HUES48 (cell line): Measurements from ENCODE around the gene ERBB2.

Source experiments
- H3K27ac ChIP-seq: one replicate; pipeline ENCODE4 v1.7.0; 2013; ENCODE audit warnings: low read depth, low read length, inconsistent platforms
- H3K27me3 ChIP-seq: 2 replicates; pipeline ENCODE4 v1.6.1; 2013; ENCODE audit warnings: mild to moderate bottlenecking, low read length; ENCODE audit not compliant: control insufficient read depth, insufficient read depth
- H3K36me3 ChIP-seq: 2 replicates; pipeline ENCODE4 v1.6.1; 2013; ENCODE audit warnings: low read length; ENCODE audit not compliant: control insufficient read depth, insufficient read depth
- H3K4me1 ChIP-seq: 2 replicates; pipeline ENCODE4 v1.6.1; 2013; ENCODE audit warnings: mild to moderate bottlenecking, low read length; ENCODE audit not compliant: control insufficient read depth, insufficient read depth
- H3K4me3 ChIP-seq: 2 replicates; pipeline ENCODE4 v1.5.1; 2013; ENCODE audit warnings: mild to moderate bottlenecking, low read depth, low read length
- H3K9ac ChIP-seq: 2 replicates; pipeline ENCODE4 v1.6.1; 2013; ENCODE audit warnings: mild to moderate bottlenecking, low read depth, low read length, moderate library complexity
- H3K9me3 ChIP-seq: 2 replicates; pipeline ENCODE4 v1.6.1; 2013; ENCODE audit warnings: low read length; ENCODE audit not compliant: control insufficient read depth, insufficient read depth

The ERBB2 gene

GRCh38 chr17:39666601-39667261 is 33.1 kb upstream of the ERBB2 start:
- no peaks in the 10 kb centered on the region for H3K9me3 ChIP-seq
- H3K27ac ChIP-seq = no peak overlapping the region
- peaks cover 39% of the 10 kb centered on the region for H3K27me3 ChIP-seq
- no peaks in the 10 kb centered on the region for H3K36me3 ChIP-seq
- no peak overlapping the region; the same call in 1 of the 2 replicates for H3K4me3 ChIP-seq
- H3K4me1 ChIP-seq = peaks cover 49% of the 10 kb centered on the region
- H3K9ac ChIP-seq = no peak overlapping the region

GRCh38 chr17:39667262-39667944 is 32.5 kb upstream of the ERBB2 start:
- Histone ChIP-seq H3K27ac (no peak overlapping the region), H3K27me3 (peaks cover 39% of the 10 kb centered on the region), H3K9me3 (no peaks in the 10 kb centered on the region), H3K36me3 (no peaks in the 10 kb centered on the region), H3K4me3 (peak overlapping the region; percentile 60; the same call in 1 of the 2 replicates), H3K9ac (no peak overlapping the region), H3K4me1 (peaks cover 53% of the 10 kb centered on the region)

DNA sequence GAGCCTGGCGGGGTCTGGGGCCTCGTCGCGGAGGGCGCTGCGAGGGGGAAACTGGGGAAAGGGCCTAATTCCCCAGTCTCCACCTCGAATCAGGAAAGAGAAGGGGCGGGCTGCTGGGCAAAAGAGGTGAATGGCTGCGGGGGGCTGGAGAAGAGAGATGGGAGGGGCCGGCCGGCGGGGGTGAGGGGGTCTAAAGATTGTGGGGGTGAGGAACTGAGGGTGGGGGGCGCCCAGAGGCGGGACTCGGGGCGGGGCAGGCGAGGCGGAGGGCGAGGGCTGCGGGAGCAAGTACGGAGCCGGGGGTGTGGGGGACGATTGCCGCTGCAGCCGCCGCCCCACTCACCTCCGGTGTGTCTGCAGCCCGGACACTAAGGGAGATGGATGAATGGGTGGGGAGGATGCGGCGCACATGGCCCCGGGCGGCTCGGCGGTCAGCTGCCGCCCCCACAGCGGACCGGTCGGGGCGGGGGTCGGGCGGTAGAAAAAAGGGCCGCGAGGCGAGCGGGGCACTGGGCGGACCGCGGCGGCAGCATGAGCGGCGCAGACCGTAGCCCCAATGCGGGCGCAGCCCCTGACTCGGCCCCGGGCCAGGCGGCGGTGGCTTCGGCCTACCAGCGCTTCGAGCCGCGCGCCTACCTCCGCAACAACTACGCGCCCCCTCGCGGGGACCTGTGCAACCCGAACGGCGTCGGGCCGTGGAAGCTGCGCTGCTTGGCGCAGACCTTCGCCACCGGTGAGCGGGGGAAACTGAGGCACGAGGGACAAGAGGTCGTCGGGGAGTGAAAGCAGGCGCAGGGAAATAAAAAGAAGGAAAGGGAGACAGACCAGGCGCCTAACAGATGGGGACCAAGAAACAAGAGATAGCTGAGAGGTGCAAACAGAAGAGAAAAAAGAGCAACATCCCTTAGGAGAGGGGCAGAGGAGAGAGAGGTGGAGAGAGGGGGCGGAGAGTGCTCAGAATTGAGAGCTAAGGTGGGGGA is 31.6 kb upstream of the ERBB2 start, which contains the start of gene PNMT:
TSS of gene PNMT (plus strand) at position 509 of the 980 bp plus-strand sequence. CDS start at position 532, 23 bp downstream.
- H3K27me3 ChIP-seq = peaks cover 39% of the 10 kb centered on the region
- no peaks in the 10 kb centered on the region for H3K36me3 ChIP-seq
- H3K9me3 ChIP-seq = no peaks in the 10 kb centered on the region
- H3K9ac ChIP-seq = no peak within 1 kb of the TSS
- peak within 1 kb of the TSS; percentile 60 for H3K4me3 ChIP-seq
- peaks cover 45% of the 10 kb centered on the region for H3K4me1 ChIP-seq
- H3K27ac ChIP-seq = no peak within 1 kb of the TSS

DNA sequence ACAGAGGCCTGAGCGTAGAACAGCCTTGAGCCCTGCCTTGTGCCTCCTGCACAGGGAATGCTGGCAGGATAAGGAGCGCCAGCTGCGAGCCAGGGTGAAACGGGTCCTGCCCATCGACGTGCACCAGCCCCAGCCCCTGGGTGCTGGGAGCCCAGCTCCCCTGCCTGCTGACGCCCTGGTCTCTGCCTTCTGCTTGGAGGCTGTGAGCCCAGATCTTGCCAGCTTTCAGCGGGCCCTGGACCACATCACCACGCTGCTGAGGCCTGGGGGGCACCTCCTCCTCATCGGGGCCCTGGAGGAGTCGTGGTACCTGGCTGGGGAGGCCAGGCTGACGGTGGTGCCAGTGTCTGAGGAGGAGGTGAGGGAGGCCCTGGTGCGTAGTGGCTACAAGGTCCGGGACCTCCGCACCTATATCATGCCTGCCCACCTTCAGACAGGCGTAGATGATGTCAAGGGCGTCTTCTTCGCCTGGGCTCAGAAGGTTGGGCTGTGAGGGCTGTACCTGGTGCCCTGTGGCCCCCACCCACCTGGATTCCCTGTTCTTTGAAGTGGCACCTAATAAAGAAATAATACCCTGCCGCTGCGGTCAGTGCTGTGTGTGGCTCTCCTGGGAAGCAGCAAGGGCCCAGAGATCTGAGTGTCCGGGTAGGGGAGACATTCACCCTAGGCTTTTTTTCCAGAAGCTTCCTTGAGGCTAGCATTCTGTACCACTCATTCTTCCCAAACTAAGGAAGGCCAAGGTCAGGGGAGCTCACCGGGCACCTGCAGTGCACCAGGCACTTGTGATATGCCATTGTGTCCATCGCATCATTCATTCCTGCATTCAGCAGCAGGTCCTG is 29.7 kb upstream of the ERBB2 start:
- Histone ChIP-seq H3K9me3 (no peaks in the 10 kb centered on the region), H3K27me3 (peaks cover 39% of the 10 kb centered on the region), H3K4me3 (no peak overlapping the region), H3K36me3 (no peaks in the 10 kb centered on the region), H3K9ac (no peak overlapping the region), H3K4me1 (peaks cover 32% of the 10 kb centered on the region; the same call in 1 of the 2 replicates), H3K27ac (no peak overlapping the region)

DNA sequence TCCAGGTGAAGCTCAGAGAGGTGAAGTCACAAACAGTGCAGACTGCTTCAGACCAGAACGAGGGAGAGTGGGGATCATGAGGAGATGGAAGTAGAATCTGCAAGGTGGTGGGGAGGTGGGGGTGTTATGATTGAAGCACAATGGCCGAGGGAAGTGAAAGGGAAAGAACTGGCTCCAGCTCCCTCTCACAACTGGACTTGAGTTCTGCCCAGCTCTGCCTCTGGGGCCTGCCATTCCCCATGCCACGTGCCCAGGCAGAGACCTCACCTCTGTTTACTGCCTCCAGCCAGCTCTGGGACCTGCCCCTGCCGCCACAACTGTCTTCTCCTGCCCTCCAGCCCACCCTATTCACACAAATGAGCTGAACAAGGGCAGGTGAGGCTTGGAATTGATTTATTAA is 29.1 kb upstream of the ERBB2 start:
- Histone ChIP-seq H3K9ac (no peak overlapping the region), H3K27me3 (peaks cover 38% of the 10 kb centered on the region)

GRCh38 chr17:39671651-39672521 is 28.0 kb upstream of the ERBB2 start:
- Histone ChIP-seq H3K4me1 (peaks cover 17% of the 10 kb centered on the region; the same call in 1 of the 2 replicates), H3K9ac (no peak overlapping the region), H3K27ac (no peak overlapping the region), H3K27me3 (peaks cover 27% of the 10 kb centered on the region), H3K9me3 (no peaks in the 10 kb centered on the region), H3K36me3 (peaks cover 8% of the 10 kb centered on the region), H3K4me3 (no peak overlapping the region)

More for the DNA sequence above, 29.1 kb upstream of the ERBB2 start:
- H3K4me1 ChIP-seq = peaks cover 28% of the 10 kb centered on the region; the same call in 1 of the 2 replicates
- no peak overlapping the region for H3K27ac ChIP-seq
- H3K9me3 ChIP-seq = no peaks in the 10 kb centered on the region
- no peaks in the 10 kb centered on the region for H3K36me3 ChIP-seq
- H3K4me3 ChIP-seq = no peak overlapping the region

GRCh38 chr17:39672522-39673334 is 27.1 kb upstream of the ERBB2 start:
- Histone ChIP-seq H3K27ac (no peak overlapping the region), H3K9ac (no peak overlapping the region), H3K27me3 (peaks cover 20% of the 10 kb centered on the region), H3K36me3 (peaks cover 11% of the 10 kb centered on the region), H3K9me3 (no peaks in the 10 kb centered on the region), H3K4me1 (peaks cover 13% of the 10 kb centered on the region; the same call in 1 of the 2 replicates), H3K4me3 (no peak overlapping the region)

DNA sequence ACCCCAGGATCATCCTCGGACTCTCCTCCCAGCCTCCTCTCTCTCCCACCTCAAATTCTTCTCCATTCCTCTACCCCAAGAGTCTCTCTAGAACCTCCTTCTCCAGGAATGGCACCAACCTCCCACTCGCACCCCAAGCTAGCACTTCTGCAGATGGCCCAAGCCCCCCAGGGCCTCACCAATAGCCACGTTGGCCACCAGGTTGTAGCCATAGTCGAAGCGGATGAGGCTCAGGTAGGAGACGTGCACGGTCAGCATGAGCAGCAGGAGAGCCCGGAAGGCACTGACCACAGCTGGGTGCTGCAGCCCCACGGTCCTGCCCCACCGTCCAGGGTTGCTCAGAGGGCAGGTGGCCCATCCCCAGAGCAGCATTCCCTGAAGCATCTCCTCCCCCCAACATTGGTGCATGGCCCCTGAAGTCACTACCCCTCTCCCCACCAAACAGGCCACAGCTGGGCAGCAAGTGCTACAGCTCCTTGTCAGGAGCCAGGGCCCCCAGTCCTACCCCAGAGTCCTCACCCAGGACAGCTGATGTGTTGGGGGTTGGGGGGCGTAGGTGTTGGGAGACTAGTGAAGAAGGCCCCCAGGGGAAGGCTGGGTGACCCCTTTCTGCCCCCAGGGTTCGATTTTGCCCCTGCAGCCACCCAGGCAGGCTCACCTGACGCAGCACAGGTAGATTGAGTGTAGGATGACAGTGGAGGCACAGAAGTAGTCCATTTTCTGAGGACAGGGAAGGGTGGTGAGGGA is 26.4 kb upstream of the ERBB2 start:
- H3K9ac ChIP-seq = no peak overlapping the region
- peaks cover 18% of the 10 kb centered on the region for H3K27me3 ChIP-seq
- H3K4me3 ChIP-seq = no peak overlapping the region
- H3K4me1 ChIP-seq = peaks cover 16% of the 10 kb centered on the region; the same call in 1 of the 2 replicates
- peaks cover 17% of the 10 kb centered on the region for H3K36me3 ChIP-seq
- no peaks in the 10 kb centered on the region for H3K9me3 ChIP-seq
- H3K27ac ChIP-seq = no peak overlapping the region
